ENCODE measurements around the gene TMEM35A. TPM values are rescaled to one million over a fixed set of nuclear protein-coding genes. Genes with fewer than 3 reads are reported as not detected.
A peak's percentile ranks its signal among the peaks of the same experiment; 100 is the strongest.
"Not testable (repeated sequence)": the region's sequence is repeated elsewhere in the genome, so short reads cannot be mapped to it uniquely, and the experiment has no call there.

TMEM35A gene, protein sequence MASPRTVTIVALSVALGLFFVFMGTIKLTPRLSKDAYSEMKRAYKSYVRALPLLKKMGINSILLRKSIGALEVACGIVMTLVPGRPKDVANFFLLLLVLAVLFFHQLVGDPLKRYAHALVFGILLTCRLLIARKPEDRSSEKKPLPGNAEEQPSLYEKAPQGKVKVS
- not detected for polyA plus RNA-seq (2012; ENCODE audit: low read depth, missing spikeins)

DNA sequence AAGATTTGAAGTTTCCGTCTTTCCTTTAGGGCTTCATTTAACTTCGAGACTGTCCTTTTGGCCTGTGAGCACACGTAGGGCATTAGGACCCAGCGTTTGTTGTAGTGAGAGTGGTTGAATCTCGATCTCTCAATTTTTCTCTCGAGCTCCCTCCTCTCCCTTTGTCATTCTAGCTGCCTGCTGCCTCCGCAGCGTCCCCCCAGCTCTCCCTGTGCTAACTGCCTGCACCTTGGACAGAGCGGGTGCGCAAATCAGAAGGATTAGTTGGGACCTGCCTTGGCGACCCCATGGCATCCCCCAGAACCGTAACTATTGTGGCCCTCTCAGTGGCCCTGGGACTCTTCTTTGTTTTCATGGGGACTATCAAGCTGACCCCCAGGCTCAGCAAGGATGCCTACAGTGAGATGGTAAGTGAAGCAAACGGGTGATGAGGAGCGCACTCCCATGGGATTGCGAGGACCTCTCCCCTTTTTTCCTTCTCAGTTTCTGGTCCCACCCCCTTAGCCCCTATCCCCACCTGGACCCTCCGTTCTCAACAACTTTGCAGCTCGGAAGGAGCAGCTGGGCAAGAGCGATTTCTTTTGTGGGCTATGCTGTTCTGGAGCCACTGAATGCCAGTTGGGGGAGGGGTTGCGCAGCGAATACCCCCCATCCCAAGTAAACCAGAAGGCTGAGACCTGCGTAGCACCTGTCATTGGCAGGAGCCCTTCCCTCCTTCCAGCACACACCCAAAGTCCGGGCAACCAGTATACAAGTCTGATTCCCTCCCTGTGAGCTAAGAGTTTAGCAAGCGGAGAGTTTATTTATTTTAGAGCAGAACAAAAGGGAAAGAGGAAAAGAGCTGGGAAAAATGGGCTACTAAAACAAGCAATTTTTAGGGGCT lies at the start of gene TMEM35A:
Gene TMEM35A (plus strand): TSS at position 164 of the 883 bp plus-strand sequence. CDS start 124 bp downstream, at position 288.
- TF ChIP-seq PAX5 (IDR thresholded peaks at IDR 0.05; ENCODE audit: insufficient read depth, low read length, severe bottlenecking) = no peak
- TF ChIP-seq POLR2A (IDR thresholded peaks at IDR 0.05; ENCODE audit: low read depth, low read length) = no peak
- TF ChIP-seq POLR2AphosphoS5 (IDR thresholded peaks at IDR 0.05; ENCODE audit: low read depth, low read length) = no peak
- TF ChIP-seq TAF1 (IDR thresholded peaks at IDR 0.05; ENCODE audit: low read depth, low read length) = no peak
- TF ChIP-seq POU2F2 (IDR thresholded peaks at IDR 0.05; ENCODE audit: low read depth, low read length) = no peak
- TF ChIP-seq SPI1 (IDR thresholded peaks at IDR 0.05; ENCODE audit: low read depth, low read length) = no peak
- no peak for DNase-seq (ENCODE audit: insufficient read length, low spot score)
- FAIRE-seq = no peak

DNA sequence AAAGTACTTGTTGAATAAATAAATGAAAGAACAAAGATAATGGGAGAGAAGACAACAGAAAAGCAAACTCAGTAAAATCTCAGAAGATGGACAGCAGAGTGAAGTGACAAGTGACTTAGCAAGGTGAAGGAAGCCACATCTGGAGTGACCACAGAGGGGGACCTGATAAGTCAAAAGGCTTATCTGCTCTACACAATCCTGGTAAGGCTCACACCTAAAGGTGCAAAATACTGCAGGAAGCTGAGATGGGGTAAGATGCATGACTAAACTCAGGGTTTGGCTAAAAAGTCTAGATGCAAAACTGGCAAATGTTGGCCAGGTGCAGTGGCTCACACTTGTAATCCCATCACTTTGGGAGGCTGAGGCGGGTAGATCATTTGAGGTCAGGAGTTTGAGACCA lies 49.0 kb upstream of the TMEM35A start:
- no peak for FAIRE-seq
- no peak for TF ChIP-seq PAX5 (IDR thresholded peaks at IDR 0.05; ENCODE audit: insufficient read depth, low read length, severe bottlenecking)

DNA sequence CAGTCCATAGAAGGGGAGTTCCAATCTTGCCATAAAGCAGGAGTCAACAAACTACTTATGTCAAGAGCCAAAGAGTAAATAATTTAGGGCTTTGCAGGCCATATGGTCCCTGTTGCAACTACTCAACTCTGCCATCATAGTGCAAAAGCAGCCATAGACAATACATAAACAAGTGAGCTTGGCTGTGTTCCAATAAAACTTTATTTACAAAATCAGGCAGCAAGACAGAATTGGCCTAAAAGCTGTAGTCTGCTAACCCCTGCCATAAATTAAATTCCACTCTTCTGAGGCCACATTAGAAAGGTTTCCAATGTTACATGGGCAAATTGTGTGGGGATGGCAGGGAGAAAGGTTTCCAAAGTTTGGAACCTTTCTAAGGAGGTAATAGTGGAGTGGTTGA lies 41.4 kb upstream of the TMEM35A start:
- no peak for FAIRE-seq
- DNase-seq (ENCODE audit: insufficient read length, low spot score) = no peak
- TF ChIP-seq POU2F2 (IDR thresholded peaks at IDR 0.05; ENCODE audit: low read depth, low read length) (no peak), POLR2AphosphoS5 (IDR thresholded peaks at IDR 0.05; ENCODE audit: low read depth, low read length) (no peak), PAX5 (IDR thresholded peaks at IDR 0.05; ENCODE audit: insufficient read depth, low read length, severe bottlenecking) (no peak), SPI1 (IDR thresholded peaks at IDR 0.05; ENCODE audit: low read depth, low read length) (no peak), POLR2A (IDR thresholded peaks at IDR 0.05; ENCODE audit: low read depth, low read length) (no peak), TAF1 (IDR thresholded peaks at IDR 0.05; ENCODE audit: low read depth, low read length) (no peak)

More for the DNA sequence above, 49.0 kb upstream of the TMEM35A start:
- no peak for DNase-seq (ENCODE audit: insufficient read length, low spot score)

DNA sequence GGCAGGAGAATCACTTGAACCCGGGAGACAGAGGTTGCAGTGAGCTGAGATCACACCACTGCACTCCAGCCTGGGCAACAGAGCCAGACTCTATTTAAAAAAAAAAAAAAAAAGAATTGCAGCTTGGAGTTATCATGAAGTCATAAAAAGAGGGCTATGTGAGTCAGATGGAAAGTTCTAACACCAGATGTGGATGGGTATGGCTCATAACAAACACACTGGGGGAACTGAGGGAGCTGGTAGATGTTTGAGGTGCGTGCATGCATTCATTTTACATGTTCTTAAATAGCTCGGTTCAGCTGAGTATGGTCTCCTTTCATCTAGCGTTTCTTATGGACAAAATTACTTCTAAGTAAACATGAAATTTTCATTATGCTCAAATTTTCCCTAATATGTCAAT lies 38.5 kb upstream of the TMEM35A start:
- TF ChIP-seq SPI1 (IDR thresholded peaks at IDR 0.05; ENCODE audit: low read depth, low read length) (no peak), POLR2A (IDR thresholded peaks at IDR 0.05; ENCODE audit: low read depth, low read length) (no peak), POLR2AphosphoS5 (IDR thresholded peaks at IDR 0.05; ENCODE audit: low read depth, low read length) (no peak), POU2F2 (IDR thresholded peaks at IDR 0.05; ENCODE audit: low read depth, low read length) (no peak), PAX5 (IDR thresholded peaks at IDR 0.05; ENCODE audit: insufficient read depth, low read length, severe bottlenecking) (no peak), TAF1 (IDR thresholded peaks at IDR 0.05; ENCODE audit: low read depth, low read length) (no peak)
- DNase-seq (ENCODE audit: insufficient read length, low spot score) (no peak), FAIRE-seq (no peak)

DNA sequence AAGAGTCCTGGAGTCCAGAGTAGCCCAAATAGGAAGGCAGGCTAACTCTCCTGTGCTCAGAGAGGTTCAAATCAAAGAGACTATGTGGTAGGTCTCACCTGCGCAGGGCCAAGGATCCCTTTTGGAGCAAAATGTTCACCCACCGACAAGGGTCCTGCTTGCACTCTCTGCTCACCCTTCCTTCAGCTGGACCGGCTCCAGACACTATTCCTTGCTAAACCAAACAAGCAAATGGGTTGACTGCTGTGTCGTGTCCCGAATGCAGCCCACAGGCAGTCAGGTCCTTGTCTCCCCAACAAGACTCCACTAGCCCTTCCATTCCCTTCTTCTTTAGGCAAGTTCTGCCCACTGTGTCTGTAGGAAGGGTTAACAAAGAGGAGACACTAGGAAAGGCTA lies 27.5 kb upstream of the TMEM35A start:
- DNase-seq (ENCODE audit: insufficient read length, low spot score) (no peak), FAIRE-seq (no peak)
- no peak for TF ChIP-seq POU2F2 (IDR thresholded peaks at IDR 0.05; ENCODE audit: low read depth, low read length)
- TF ChIP-seq PAX5 (IDR thresholded peaks at IDR 0.05; ENCODE audit: insufficient read depth, low read length, severe bottlenecking) = no peak
- no peak for TF ChIP-seq POLR2AphosphoS5 (IDR thresholded peaks at IDR 0.05; ENCODE audit: low read depth, low read length)
- no peak for TF ChIP-seq SPI1 (IDR thresholded peaks at IDR 0.05; ENCODE audit: low read depth, low read length)
- TF ChIP-seq TAF1 (IDR thresholded peaks at IDR 0.05; ENCODE audit: low read depth, low read length) = no peak
- no peak for TF ChIP-seq POLR2A (IDR thresholded peaks at IDR 0.05; ENCODE audit: low read depth, low read length)

DNA sequence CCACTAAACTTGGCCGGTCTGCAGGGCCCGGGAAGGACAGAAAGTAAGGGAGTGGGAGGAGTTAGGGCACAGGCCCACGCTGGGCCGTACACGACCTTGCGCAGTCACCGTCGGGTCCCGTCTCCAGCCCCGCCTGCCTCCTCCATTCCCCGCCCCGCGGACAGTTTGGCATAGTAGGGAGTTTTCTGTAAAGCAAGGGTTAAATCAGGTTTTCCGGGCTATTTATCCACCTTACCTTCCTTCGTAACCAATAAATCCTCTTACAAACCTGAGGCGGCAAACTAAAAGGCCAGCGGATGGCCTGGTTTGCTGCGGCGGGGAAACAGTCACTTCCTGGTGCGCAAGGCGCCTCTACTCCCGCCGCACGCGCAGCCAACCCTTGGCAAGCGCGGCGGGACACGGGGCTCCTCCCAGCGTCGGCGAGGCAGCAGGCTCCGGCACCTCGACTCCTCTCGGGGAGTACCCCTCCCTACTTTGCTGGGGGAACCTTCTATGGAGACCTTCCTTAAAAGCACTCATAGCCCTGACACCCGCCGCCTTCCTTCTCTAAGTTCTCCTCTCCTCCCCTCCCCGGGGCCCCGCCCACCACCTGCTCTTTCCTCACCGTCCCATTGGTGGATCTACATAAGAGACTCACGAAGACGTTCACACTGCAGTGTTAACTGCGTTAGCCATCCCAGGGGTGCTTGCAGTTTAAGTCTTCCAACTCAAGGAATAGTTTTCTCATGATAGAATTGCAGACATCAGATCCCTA lies 27.0 kb upstream of the TMEM35A start, which contains the start of gene TRMT2B:
Gene TRMT2B (minus strand): TSS at position 563 of the 754 bp plus-strand sequence. CDS start 9,822 bp downstream, outside the sequence.
- TF ChIP-seq TAF1 (IDR thresholded peaks at IDR 0.05; ENCODE audit: low read depth, low read length) (peak; percentile 5; the same call in 1 of the 2 replicates), POLR2AphosphoS5 (IDR thresholded peaks at IDR 0.05; ENCODE audit: low read depth, low read length) (peak; percentile 46; the same call in 1 of the 2 replicates), PAX5 (IDR thresholded peaks at IDR 0.05; ENCODE audit: insufficient read depth, low read length, severe bottlenecking) (no peak), POLR2A (IDR thresholded peaks at IDR 0.05; ENCODE audit: low read depth, low read length) (peak; percentile 54; the same call in 1 of the 2 replicates), SPI1 (IDR thresholded peaks at IDR 0.05; ENCODE audit: low read depth, low read length) (no peak), POU2F2 (IDR thresholded peaks at IDR 0.05; ENCODE audit: low read depth, low read length) (no peak)
- peak; percentile 42 for DNase-seq (ENCODE audit: insufficient read length, low spot score)
- peak; percentile 88 for FAIRE-seq

DNA sequence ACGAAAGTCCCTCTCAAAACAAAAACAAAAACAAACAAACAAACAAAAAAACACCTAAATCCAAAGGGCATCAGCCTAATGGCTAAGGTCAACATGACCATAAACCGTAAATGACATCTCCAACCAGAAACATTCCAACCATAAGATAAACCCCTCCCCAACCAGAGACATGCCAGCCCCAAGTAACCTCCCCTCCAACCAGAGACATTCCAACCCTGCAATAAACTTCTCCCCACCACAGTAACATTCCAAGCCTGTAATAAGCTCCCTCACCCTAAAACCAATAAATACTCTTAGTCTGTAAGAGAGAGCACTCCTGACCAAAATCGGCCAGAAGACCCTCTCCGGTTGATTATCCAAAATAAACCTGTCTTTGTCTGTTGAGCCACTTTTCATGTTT lies 22.1 kb upstream of the TMEM35A start:
- FAIRE-seq; DNase-seq (ENCODE audit: insufficient read length, low spot score): not testable (repeated sequence)

DNA sequence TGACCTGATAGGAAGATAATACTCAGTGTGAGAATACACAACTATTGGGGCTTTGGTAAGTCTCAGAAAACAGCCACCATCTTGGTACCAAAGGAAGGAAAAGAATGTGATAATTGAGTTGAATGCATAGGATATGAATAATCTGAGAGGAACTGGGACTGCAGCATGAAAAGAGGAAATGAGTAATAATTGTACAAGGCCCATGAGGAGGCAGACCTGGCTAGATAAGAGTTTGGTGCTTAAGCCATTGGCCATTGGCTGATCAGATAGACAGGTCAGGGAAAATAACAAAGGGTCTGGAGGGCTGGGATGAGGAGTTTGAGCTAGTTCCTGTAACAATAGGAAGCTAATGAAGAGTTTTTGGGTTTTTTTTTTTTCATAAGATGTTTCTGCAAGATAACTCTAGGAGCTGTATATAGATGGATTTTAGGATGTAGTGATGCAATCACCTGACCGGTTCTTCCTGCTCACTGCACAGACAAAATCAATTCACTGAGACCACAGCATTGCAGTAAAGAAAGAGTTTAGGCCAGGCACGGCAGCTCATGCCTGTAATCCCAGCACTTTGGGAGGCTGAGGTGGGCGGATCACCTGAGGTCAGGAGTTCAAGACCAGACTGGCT lies 21.5 kb upstream of the TMEM35A start:
- DNase-seq (ENCODE audit: insufficient read length, low spot score) = peak; percentile 25

DNA sequence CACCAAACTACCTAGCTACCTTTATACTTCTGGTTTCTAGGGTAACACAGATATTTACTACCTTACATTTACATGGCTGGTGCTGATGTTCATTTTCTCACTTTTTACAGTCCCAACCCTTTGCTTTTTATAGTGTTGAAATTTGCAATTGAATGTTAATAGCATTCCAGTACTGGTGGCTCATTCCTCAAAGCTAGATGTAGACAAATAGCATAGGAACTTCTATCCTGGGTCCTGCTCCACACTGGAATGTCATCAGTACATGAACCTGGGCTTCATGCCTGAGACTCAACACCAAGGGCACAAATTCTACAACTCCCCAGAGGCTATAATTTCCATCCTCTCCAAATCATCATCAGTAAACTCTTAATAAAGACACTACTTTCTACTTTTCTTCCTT lies 16.5 kb upstream of the TMEM35A start:
- no peak for TF ChIP-seq POLR2AphosphoS5 (IDR thresholded peaks at IDR 0.05; ENCODE audit: low read depth, low read length)
- TF ChIP-seq PAX5 (IDR thresholded peaks at IDR 0.05; ENCODE audit: insufficient read depth, low read length, severe bottlenecking) = no peak
- no peak for TF ChIP-seq POU2F2 (IDR thresholded peaks at IDR 0.05; ENCODE audit: low read depth, low read length)
- TF ChIP-seq POLR2A (IDR thresholded peaks at IDR 0.05; ENCODE audit: low read depth, low read length) = no peak
- no peak for TF ChIP-seq TAF1 (IDR thresholded peaks at IDR 0.05; ENCODE audit: low read depth, low read length)
- no peak for TF ChIP-seq SPI1 (IDR thresholded peaks at IDR 0.05; ENCODE audit: low read depth, low read length)
- DNase-seq (ENCODE audit: insufficient read length, low spot score) = no peak
- FAIRE-seq = no peak

More for the DNA sequence above, 21.5 kb upstream of the TMEM35A start:
- peak; percentile 72 for FAIRE-seq
- TF ChIP-seq PAX5 (IDR thresholded peaks at IDR 0.05; ENCODE audit: insufficient read depth, low read length, severe bottlenecking) (no peak), POLR2A (IDR thresholded peaks at IDR 0.05; ENCODE audit: low read depth, low read length) (no peak), SPI1 (IDR thresholded peaks at IDR 0.05; ENCODE audit: low read depth, low read length) (peak; percentile 94), TAF1 (IDR thresholded peaks at IDR 0.05; ENCODE audit: low read depth, low read length) (no peak)
